ENCODE results near the gene NUPR2.
"Not testable (repeated sequence)": the region's sequence is repeated elsewhere in the genome, so short reads cannot be mapped to it uniquely, and the experiment has no call there.

The NUPR2 gene

GRCh38 chr7:56115852-56116538 lies at the start of gene NUPR2:
TSS of gene NUPR2 (minus strand) at chr7:56116417. CDS start at chr7:56116314, 103 bp downstream.
- no peak for DNase-seq

- DNase-seq: no peak
Observed at GRCh38 chr7:56157238-56157790, 41.1 kb upstream of the NUPR2 start.

GRCh38 chr7:56131062-56131461 lies 14.8 kb upstream of the NUPR2 start:
- not testable (repeated sequence) for DNase-seq

DNA sequence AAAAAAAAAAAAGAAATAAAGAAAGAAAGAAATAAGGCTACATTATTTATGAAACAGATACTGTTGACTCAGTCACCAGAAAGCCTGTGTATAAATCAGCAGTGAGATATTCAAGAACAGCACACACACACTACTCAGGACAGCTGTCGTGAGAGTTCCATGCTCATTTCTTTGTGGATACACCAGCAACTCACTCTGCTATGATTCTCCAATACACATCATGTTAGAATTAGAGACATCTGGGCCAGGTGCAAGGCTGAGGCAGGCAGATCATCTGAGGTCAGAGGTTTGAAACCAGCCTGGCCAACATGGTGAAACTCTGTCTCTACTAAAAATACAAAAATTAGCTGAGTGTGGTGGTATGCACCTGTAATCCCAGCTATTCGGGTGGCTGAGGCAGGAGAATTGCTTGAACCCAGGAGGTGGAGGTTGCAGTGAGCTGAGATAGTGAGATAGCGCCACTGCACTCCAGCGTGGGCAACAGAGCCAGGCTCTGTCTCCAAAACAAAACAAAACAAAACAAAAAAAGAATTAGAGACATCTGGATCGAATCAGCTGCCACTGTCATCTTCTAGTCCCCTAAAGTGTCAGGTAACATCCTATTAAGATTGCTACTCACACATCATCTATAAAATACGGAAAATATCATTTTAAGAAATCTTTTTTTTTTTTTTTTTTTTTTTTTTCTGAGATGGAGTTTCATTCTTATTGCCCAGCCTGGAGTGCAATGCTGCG lies 11.2 kb upstream of the NUPR2 start:
- DNase-seq: no peak

DNA sequence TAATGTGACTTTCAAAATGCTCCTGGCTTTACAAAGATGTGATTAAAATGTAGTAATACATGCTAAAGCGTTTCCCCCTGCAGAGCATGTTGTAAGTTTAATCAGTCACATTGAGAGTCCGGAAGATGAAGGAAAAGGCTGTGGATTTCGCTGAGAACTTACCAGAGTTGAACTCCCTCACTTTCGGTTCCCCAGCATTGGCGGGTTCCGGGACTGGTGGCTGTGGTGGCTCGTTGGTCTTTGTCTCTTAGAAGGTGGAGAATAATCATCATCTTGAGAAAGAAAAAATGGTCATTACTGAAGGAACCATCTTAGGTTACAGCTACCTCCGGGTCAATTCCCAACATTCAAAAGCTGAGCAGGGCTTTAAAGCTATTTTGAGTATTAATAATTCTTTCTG lies 9.6 kb upstream of the NUPR2 start:
- DNase-seq: no peak

- no peak for DNase-seq
Observed at GRCh38 chr7:56124981-56125380, 8.8 kb upstream of the NUPR2 start.

- DNase-seq: no peak
Observed at GRCh38 chr7:56121440-56121839, 5.2 kb upstream of the NUPR2 start.

DNA sequence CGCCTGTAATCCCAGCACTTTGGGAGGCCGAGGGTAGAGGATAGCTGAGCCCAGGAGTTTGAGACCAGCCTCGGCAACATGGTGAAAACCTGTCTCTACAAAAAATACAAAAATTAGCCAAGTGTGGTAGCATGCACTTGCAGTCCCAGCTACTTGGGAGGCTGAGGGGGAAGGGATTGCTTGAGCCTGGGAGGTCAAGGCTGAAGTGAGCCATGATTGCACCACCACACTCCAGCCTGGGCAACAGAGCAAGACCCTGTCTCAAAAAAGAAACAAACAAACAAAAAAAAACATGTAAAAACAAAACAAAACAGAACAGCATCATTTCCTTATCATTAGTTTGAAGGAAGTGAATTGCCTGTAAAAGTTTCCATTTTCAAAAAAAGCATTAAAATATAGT lies 4.0 kb downstream of the NUPR2 start:
- DNase-seq: not testable (repeated sequence)

DNA sequence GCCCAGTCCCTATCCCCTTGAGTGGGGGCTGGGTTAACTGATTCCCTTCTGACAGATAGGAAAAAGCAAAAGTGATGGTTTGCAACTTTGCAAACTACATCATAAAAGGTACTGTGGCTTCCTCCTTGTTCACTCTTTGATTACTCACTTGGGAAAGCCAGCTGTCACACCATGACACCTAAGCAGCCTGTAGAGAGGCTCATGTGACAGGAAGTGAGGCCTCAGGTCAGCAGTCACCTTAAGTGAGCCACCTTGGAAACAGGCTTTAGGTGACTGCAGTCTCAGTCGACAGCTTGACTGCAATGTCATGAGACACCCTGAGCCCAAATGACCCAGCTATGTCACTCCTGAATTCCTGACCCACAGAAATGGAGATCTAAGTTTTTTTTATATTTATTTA lies 5.6 kb downstream of the NUPR2 start:
- DNase-seq: no peak

- no peak for DNase-seq
Observed at GRCh38 chr7:56107954-56108258, 8.3 kb downstream of the NUPR2 start.

- peak; percentile 99 for DNase-seq
Observed at GRCh38 chr7:56106108-56107073, 9.8 kb downstream of the NUPR2 start, which contains the start of gene CHCHD2. TSS of gene CHCHD2 (minus strand) at chr7:56106476. CDS start at chr7:56106413, 63 bp downstream.

DNA sequence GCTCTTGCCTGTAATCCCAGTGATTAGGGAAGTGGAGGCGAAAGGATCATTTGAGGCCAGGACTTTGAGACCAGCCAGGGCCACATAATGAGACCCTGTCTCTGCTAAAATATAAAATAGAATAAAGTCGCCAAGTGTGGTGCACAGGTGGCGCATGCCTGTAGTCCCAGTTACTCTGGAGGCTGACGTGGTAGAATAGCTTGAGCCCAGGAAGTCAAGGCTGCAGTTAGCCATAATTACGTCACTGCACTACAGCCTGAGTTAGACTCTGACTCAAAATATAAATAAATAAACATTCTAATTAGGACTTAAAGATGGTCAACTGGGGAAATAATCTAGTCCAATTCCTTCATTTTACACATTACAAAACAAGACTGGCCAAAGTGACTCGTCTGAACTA lies 10.7 kb downstream of the NUPR2 start:
- peak; percentile 59 for DNase-seq

DNA sequence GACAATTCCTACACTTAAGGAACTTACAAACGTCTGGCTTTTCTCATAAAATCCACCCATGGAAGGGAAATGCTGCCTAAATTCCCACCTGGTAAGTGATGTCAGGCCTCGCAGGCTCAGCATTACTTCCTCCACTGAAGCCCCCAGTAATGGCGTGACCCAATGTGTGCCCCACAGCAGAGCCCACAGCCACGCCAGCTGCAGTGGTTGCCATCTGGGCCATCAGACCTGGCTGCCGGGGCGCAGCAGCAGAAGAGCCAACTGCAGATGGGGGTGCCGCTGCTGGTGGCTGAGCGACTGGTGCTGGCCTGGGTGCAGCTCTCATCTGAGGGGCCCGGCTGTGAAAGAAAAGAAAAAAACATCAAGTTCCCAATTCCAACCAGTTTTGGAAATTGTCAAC lies 12.1 kb downstream of the NUPR2 start:
- not testable (repeated sequence) for DNase-seq

DNA sequence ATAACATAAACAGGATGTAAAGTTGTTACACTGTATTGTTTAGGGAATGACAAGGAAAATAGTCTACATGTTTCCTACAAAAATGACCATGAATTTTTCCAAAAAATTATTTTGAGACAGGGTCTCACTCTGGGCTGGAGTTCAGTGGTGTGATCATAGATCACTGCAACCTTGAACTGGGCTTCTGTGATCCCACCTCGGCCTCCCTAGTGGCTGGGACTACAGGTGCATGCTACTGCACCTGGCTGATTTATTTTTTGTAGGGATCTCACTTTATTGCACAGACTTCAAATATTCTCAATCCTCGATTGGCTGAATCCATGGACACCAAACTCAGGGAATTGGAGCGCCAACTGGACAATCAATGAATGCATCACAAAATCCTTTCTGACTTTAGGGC lies 16.6 kb downstream of the NUPR2 start:
- DNase-seq: no peak

DNA sequence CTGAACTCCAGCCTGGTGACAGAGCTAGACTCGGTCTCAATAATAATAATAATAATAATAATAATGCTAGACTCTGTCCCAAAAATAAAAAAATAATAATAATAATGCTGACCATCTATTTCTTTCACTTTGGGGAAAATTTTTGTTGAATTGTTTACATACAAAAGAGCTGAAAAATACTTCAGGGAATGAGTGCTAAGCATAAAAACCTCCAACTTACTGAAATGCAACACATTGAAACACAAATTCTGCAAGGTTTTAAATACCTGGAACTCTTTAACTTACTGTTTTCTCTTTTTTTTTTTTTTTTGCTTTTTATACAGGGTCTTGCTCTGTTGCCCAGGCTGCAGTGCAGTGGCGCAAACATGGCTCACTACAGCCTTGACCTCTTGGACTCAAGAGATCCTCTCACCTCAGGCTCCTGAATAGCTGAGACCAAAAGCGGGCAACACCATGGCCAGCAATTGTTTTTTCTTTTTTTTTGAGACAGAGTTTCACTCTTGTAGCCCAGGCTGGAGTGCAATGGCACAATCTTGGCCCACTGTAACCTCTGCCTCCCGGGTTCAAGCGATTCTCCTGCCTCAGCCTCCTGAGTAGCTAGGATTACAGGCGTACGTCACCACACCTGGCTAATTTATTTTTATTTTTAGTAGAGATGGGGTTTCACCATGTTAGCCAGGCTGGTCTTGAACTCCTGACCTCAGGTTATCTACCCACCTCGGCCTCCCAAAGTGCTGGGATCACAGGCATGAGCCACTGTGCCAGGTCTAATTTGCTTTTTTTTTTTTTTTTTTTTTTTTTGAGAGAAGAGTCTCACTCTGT lies 17.8 kb downstream of the NUPR2 start:
- not testable (repeated sequence) for DNase-seq

DNA sequence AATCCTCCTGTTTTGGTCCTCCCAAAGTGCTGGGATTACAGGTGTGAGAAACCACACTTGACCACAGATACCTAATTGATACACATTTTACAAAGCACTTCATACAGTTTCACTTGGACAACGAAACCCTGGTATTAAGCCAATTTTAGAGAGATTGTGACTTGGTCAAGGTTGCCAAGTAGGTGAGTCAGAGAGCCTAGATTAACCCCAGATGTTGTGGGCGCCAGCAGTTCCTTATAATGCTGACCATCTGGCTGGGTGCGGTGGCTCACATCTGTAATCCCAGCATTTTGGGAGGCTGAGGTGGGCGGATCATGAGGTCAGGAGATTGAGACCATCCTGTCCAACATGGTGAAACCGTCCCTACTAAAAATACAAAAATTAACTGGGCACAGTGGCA lies 18.5 kb downstream of the NUPR2 start:
- peak; percentile 90 for DNase-seq

DNA sequence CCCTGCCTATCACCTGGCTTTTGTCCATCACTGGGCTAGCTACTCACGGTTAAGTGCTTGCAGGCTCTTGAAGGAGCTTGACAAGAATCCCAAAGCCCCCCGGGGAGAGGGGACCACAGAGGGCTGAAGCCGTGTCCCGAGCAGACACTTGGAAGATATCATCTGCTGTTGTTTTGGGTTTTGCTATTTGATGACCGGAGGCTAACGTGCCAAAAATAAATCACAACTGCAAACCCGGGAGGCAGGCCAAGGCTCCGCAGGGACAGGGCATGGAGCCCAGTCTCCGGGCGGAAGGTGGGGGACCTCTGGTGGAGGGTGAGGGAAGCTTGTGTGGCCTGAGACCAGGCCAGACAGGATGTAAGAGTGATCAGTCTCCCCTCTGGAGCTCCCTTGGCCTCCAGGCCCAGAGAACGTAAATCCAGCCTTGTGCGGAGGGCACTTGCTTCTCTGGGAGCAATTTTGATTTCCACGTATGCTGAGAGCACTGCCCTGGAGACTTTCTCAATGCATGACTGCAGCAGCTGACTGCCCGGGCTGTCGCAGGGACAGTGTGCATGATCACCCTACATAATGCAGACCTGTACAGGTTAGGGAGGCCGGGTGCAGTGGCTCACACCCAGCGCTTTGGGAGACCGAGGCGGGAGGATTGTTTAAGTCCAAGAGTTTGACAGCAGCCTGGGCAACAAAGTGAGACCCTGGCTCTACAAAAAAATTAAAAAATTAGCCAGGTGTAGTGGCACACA lies 23.3 kb downstream of the NUPR2 start, which contains the start of gene PHKG1:
Gene PHKG1 (minus strand): TSS at position 164 of the 743 bp plus-strand sequence. CDS start 4,011 bp downstream, outside the sequence.
- peak; percentile 82 for DNase-seq

GRCh38 chr7:56092388-56092787 lies 23.8 kb downstream of the NUPR2 start:
- not testable (repeated sequence) for DNase-seq

- no peak for DNase-seq
Observed at GRCh38 chr7:56091591-56091990, 24.6 kb downstream of the NUPR2 start.

DNA sequence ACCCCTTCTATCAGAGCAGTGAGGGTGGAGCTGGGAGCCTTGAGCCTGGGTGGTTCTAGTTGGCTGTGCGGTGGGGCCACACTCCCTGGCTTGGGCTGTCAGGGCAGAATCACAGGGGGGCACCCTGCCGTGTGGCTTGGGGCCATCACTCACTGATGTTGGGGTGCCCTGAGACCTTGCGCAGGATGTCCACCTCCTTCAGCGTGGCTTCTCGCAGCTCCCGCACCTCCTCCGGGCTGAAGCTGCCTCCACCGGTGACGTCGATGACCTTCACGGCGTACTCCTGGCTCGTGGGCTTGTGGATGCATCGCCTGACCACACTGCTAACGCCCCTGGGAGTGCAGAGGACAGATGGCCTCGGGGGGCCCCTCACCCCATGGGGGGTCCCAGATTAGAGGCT lies 28.8 kb downstream of the NUPR2 start:
- DNase-seq: no peak

DNA sequence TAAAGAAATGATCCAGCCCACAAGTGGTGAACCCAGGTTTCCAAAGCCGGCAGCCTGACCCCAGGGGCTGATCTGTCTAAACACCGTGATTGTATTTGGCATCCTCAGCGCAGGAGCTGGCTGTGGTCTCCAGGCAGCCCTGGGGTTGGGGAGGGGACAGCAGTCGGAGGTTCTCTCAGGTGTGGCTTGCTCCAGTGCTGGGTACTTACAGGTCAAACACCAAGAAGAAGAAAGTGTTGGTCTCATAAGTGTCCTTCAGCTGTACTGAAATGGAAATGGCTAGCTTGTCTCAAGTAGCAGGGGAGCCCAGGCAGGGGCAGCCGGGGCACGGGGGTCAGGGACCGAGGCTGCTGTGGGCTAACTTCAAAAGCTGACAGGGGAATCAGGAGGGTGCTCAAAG lies 29.5 kb downstream of the NUPR2 start:
- no peak for DNase-seq
